DOHH2 (cell line): ENCODE data around the gene ELAPOR1.

ENCODE experiments used
- H3F3A ChIP-seq: fragments of 200-600 bp; sonication (generic), shearing (Covaris generic); 2 replicates; pipeline ENCODE4 v1.6.0; 2016; ENCODE audit warnings: antibody characterized with exemption, mild to moderate bottlenecking; ENCODE audit not compliant: control insufficient read depth, insufficient read depth
- H3K27ac ChIP-seq: fragments of 200-600 bp; sonication (generic); 2 replicates; pipeline ENCODE4 v1.5.1; 2014; ENCODE audit warnings: low read depth, mild to moderate bottlenecking, low read length, moderate library complexity
- H3K27me3 ChIP-seq: fragments of 200-600 bp; sonication (generic); 2 replicates; pipeline ENCODE4 v1.6.1; 2014; ENCODE audit warnings: mild to moderate bottlenecking, low read length, mixed read lengths; ENCODE audit not compliant: control insufficient read depth
- H3K36me3 ChIP-seq: fragments of 200-600 bp; sonication (generic); 2 replicates; pipeline ENCODE4 v1.6.1; 2014; ENCODE audit warnings: mild to moderate bottlenecking, low read length, moderate library complexity, mixed read lengths; ENCODE audit not compliant: control insufficient read depth
- H3K4me1 ChIP-seq: fragments of 200-600 bp; sonication (generic); 2 replicates; pipeline ENCODE4 v1.6.1; 2014; ENCODE audit warnings: mild to moderate bottlenecking, low read length, mixed read lengths; ENCODE audit not compliant: control insufficient read depth
- H3K4me2 ChIP-seq: fragments of 200-600 bp; sonication (generic); 2 replicates; pipeline ENCODE4 v1.6.0; 2014; ENCODE audit warnings: mild to moderate bottlenecking, low read length, moderate library complexity
- H3K4me3 ChIP-seq: fragments of 200-600 bp; sonication (generic); 2 replicates; pipeline ENCODE4 v1.5.1; 2014; ENCODE audit warnings: mild to moderate bottlenecking, low read length, mixed read lengths
- H3K79me2 ChIP-seq: fragments of 200-600 bp; sonication (generic); 2 replicates; pipeline ENCODE4 v1.6.1; 2014; ENCODE audit warnings: mild to moderate bottlenecking, low read length, mixed read lengths; ENCODE audit not compliant: control insufficient read depth
- H3K9me2 ChIP-seq: fragments of 200-600 bp; sonication (generic); replicated peaks from 2 replicates; pipeline ENCODE4 v1.6.1; 2014; ENCODE audit warnings: mild to moderate bottlenecking, low read length, mixed read lengths; ENCODE audit not compliant: control insufficient read depth
- H3K9me3 ChIP-seq: fragments of 200-600 bp; sonication (generic); 2 replicates; pipeline ENCODE4 v1.6.1; 2014; ENCODE audit warnings: antibody characterized with exemption, low read length, mixed read lengths; ENCODE audit not compliant: control insufficient read depth, insufficient read depth
- H4K20me1 ChIP-seq: fragments of 200-600 bp; sonication (generic); 2 replicates; pipeline ENCODE4 v1.6.0; 2014; ENCODE audit warnings: low read depth, mild to moderate bottlenecking, antibody characterized with exemption, low read length, moderate library complexity; ENCODE audit not compliant: control insufficient read depth, insufficient read depth
- EZH2phosphoT487 ChIP-seq: fragments of 200-600 bp; sonication (generic); IDR thresholded peaks from 2 replicates; pipeline ENCODE4 v1.6.1; 2017; ENCODE audit warnings: borderline replicate concordance, mild to moderate bottlenecking, antibody characterized with exemption, low read length, moderate library complexity, mixed read lengths
- TF ChIP-seq, protein P1 (sequence below): fragments of 200-600 bp; sonication (generic); IDR thresholded peaks from one replicate; pipeline ENCODE4 v1.5.1; 2014; ENCODE audit warnings: antibody characterized with exemption, mild to moderate bottlenecking, low read depth, low read length; ENCODE audit not compliant: poor library complexity, severe bottlenecking

ELAPOR1 gene

DNA sequence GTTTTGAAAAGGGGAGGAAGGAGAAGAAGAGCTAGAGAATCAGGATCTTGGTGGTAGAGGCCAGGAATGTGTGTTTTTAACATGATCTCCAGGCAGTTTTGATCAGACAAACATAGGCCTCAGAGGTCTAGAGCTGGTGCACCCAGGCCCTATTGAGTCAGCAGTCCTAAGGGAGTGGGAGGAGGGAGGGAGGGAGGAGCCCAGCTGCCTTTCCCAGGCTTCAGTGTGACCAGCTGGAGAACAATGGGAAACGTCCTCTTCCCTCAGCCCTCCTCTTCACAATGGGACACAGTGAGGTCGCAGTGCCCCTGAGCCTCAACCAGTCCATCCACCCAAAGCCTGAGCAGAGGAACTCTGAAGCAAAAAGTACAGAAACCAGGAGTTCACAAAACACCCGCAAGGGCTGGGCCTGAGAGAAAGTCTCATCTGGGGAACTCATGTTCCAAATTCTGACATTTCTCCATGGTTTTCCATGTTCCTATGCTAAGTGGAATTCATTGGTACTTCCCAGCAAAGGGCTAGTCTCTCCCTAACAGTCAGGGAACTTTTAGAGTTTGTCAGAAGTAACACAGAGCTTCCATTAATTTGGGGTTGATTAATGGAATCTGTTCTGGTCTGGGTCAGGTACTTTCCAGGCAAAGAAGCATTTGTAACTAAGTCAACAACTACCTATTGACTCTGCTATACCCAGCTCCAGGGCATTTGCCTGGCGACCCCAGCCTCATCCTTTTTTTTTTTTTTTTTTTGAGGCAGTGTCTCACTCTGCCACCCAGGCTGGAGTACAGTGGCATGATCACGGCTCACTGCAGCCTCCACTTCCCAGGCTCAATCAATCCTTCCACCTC is 37.5 kb downstream of the ELAPOR1 start:
- no peak overlapping the region for H3K27ac ChIP-seq

DNA sequence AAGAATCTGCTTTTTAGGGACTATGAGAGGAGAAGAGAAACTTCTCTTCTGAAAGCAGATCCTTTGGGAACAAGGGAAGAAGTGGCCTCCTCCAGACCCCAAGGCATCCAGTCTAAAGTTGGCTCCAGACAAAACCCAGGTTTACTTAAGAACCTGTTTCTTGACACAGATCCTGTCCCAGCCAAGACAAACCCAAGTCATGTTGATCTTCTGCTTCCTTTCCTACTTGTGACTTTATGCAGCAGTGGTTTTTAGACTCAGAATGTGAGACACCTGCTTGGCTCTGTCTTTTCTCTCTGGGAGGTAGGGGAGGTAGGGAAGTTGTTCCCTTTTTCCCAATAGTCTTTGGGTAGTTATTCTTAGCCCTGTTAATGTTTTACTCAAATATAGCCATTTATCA is 38.3 kb downstream of the ELAPOR1 start:
- Histone ChIP-seq H3K4me2 (no peak overlapping the region), H3K27me3 (no peaks in the 10 kb centered on the region), H3F3A (peaks cover 3% of the 10 kb centered on the region; the same call in 1 of the 2 replicates)

More for the DNA sequence above, 37.5 kb downstream of the ELAPOR1 start:
- Histone ChIP-seq H3K79me2 (no peaks in the 10 kb centered on the region), H3K36me3 (no peaks in the 10 kb centered on the region), H3K27me3 (no peaks in the 10 kb centered on the region), H3K9me3 (no peaks in the 10 kb centered on the region), H3F3A (peaks cover 3% of the 10 kb centered on the region; the same call in 1 of the 2 replicates), H3K9me2 (no peaks in the 10 kb centered on the region), H3K4me1 (peaks cover 23% of the 10 kb centered on the region), H4K20me1 (no peaks in the 10 kb centered on the region), H3K4me3 (no peak overlapping the region), H3K4me2 (no peak overlapping the region)
- TF ChIP-seq EZH2phosphoT487, result no peak
- TF ChIP-seq, protein P1, sequence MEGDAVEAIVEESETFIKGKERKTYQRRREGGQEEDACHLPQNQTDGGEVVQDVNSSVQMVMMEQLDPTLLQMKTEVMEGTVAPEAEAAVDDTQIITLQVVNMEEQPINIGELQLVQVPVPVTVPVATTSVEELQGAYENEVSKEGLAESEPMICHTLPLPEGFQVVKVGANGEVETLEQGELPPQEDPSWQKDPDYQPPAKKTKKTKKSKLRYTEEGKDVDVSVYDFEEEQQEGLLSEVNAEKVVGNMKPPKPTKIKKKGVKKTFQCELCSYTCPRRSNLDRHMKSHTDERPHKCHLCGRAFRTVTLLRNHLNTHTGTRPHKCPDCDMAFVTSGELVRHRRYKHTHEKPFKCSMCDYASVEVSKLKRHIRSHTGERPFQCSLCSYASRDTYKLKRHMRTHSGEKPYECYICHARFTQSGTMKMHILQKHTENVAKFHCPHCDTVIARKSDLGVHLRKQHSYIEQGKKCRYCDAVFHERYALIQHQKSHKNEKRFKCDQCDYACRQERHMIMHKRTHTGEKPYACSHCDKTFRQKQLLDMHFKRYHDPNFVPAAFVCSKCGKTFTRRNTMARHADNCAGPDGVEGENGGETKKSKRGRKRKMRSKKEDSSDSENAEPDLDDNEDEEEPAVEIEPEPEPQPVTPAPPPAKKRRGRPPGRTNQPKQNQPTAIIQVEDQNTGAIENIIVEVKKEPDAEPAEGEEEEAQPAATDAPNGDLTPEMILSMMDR, result no peak

DNA sequence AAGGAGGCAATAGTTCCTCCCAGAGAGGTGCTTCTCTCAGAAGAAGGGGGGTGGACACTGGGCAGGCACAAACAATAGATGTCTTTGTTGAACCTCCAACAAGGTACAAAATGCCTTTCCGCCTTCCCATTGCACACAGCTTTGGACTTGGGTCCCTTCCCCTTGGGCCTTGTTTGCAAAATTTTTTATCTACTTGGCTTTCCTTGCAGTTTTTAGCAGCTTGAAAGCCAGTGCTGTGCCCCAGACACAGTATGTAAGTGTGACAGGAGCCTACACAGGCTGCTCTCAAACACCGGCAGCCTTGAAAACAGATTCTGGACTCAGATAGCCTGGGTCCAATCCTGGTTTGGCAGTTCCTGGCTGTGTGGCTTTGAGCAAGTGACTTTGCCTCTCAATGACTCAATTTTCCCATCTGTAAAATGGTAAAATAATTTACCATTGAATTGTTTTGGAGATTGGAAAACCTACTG is 43.0 kb downstream of the ELAPOR1 start:
- no peak overlapping the region for H3K27ac ChIP-seq
- no peaks in the 10 kb centered on the region for H4K20me1 ChIP-seq
- H3K4me3 ChIP-seq, result no peak overlapping the region
- H3K4me2 ChIP-seq, result no peak overlapping the region
- no peaks in the 10 kb centered on the region for H3K9me3 ChIP-seq
- no peaks in the 10 kb centered on the region for H3K79me2 ChIP-seq
- no peak for TF ChIP-seq EZH2phosphoT487
- TF ChIP-seq, protein P1, result no peak
- H3K27me3 ChIP-seq, result no peaks in the 10 kb centered on the region
- H3F3A ChIP-seq, result peaks cover 3% of the 10 kb centered on the region; the same call in 1 of the 2 replicates
- H3K4me1 ChIP-seq, result peaks cover 23% of the 10 kb centered on the region
- H3K9me2 ChIP-seq, result no peaks in the 10 kb centered on the region
- no peaks in the 10 kb centered on the region for H3K36me3 ChIP-seq

More for the DNA sequence above, 38.3 kb downstream of the ELAPOR1 start:
- H4K20me1 ChIP-seq, result no peaks in the 10 kb centered on the region
- H3K9me3 ChIP-seq, result no peaks in the 10 kb centered on the region
- H3K79me2 ChIP-seq, result no peaks in the 10 kb centered on the region
- no peak overlapping the region for H3K4me3 ChIP-seq
- H3K27ac ChIP-seq, result no peak overlapping the region
- TF ChIP-seq EZH2phosphoT487, result no peak
- TF ChIP-seq, protein P1, result no peak
- H3K9me2 ChIP-seq, result no peaks in the 10 kb centered on the region
- H3K36me3 ChIP-seq, result no peaks in the 10 kb centered on the region
- peaks cover 23% of the 10 kb centered on the region for H3K4me1 ChIP-seq
